ENCODE results near the gene NRN1L.
"Not testable (repeated sequence)": the region's sequence is repeated elsewhere in the genome, so short reads cannot be mapped to it uniquely, and the experiment has no call there.

Gene NRN1L

GRCh38 chr16:67884684-67885083 lies at the start of gene NRN1L:
Gene NRN1L, plus strand, starts transcription at chr16:67884885. Its CDS starts 19 bp downstream, at chr16:67884904.
- DNase-seq: peak; percentile 69

DNA sequence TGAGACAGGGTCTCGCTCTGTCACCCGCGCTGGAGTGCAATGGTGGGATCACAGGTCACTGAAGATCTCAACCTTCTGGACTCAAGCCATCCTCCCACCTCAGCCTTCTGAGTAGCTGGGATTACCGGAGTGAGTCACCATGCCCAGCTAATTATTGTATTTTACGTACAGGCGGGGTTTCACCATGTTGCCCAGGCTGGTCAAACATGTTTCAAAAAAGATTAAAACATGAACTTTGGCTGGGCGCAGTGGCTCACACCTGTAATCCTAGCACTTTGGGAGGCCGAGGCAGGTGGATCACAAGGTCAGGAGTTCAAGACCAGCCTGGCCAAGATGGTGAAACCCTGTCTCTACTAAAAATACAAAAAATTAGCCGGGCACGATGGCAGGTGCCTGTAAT lies 47.5 kb upstream of the NRN1L start:
- DNase-seq: not testable (repeated sequence)

DNA sequence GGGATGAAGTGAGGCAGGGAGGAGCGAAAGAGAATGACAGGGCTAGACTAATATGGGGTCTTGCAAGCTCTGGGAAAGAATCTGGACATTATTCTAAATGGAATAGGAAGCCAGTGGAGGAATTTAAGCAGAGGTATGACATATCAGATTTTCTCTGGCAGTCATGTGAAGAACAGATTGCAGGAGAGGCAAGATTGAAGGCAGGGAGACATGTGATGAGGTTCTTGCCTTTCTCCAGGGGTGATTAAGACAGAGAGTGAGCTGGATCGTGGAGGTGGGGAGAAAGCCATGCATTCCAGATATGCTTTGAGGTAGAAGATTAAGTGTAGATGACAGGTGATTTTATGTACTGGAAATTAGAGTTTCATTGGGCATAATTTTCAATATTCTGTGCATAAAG lies 46.9 kb upstream of the NRN1L start:
- no peak for DNase-seq

- DNase-seq: no peak
These were observed 43.4 kb upstream of the NRN1L start for GRCh38 chr16:67841198-67841815.

DNA sequence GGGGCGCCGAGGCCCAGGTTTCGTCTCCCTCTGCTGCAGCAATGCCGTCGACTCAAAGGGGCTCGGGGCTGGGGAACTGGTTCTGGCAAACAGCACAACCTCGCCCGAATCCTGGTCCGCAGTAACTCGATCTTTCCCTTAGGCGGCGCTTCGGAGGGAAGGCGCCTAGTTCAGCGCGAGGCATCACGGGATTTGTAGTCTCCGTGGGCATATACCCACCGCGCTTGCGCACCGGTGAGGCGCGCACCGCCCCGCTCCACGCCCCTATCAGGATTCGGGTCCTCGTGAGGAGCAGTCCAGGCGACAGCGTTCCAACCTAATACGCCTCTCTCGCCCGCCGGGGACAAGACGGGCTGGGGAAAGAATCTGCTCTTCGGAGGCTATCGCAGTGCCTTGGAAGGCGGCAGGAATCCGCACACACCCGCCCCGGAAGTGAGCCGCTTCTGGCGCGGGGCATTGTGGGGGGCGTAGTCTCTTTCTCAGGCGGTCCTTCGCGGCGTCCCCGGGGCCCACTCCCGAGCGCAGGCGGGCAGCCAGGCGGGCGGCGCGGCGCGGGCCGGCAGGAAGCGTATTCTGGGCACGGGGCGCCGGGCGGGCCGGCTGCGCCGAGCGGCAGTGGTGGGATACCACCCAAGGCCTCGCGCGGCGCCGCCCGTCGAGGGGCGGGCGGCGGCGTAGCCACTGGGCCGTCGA lies 42.7 kb upstream of the NRN1L start, which contains the start of gene THAP11:
Gene THAP11, plus strand, starts transcription at position 505 of the 693 bp plus-strand sequence. CDS start 235 bp downstream, outside the sequence.
- peak; percentile 81 for DNase-seq

GRCh38 chr16:67842509-67843342 lies 42.0 kb upstream of the NRN1L start:
- DNase-seq: no peak

GRCh38 chr16:67843343-67843765 lies 41.3 kb upstream of the NRN1L start:
- no peak for DNase-seq

GRCh38 chr16:67844497-67844896 lies 40.2 kb upstream of the NRN1L start:
- no peak for DNase-seq

DNA sequence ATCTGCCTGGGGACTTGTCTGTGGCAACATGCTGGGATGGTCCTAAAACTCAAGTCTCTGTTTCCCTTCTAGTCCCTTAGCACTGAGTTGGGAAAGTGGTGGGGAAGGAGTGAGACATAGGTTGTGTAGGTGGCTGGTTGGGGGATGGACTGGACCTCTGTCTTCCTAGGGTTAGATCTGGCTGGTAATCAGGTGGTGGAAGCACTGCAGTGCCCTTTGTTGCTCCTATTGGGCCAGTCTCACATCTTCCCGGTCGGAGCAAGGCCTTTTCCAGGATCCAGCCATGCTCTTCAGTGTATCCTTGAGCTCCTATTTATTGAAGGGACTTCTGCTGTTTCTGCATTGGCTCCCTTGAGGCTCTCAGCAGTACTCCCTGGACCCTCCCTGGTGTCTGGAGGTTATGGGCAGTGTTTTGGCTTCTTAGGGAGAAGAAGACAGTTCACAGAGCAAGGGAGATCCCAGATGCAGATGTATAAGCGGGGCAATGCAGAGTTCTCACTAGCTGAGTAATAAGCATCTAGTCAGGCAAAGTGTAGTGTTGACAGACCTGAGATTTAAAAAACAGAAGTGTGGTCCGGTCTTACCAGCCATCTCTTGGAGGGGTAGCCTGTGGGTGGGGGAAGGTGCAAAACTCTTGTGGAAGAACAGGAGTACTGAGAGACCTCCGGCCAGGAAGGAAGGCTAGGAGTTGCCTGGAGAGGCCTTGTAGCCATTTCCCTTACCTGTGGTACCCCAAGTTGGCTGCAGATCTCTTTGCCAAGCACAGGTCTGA lies 39.2 kb upstream of the NRN1L start:
- DNase-seq: no peak

GRCh38 chr16:67846063-67846319 lies 38.7 kb upstream of the NRN1L start:
- no peak for DNase-seq

GRCh38 chr16:67846320-67847063 lies 38.2 kb upstream of the NRN1L start, which contains the start of gene NUTF2:
Gene NUTF2, plus strand, starts transcription at chr16:67846933. Its CDS starts 18,198 bp downstream, at chr16:67865131.
- peak; percentile 87 for DNase-seq

GRCh38 chr16:67847064-67847861 lies 37.4 kb upstream of the NRN1L start, which contains the start of gene CENPT:
Gene CENPT, minus strand, starts transcription at chr16:67847693. Its CDS starts 13,834 bp downstream, at chr16:67833859.
- no peak for DNase-seq

- DNase-seq: no peak
These were observed 36.6 kb upstream of the NRN1L start for GRCh38 chr16:67848118-67848517.

- no peak for DNase-seq
These were observed 31.0 kb upstream of the NRN1L start for GRCh38 chr16:67853670-67854069.

GRCh38 chr16:67855789-67856188 lies 28.9 kb upstream of the NRN1L start:
- no peak for DNase-seq

DNA sequence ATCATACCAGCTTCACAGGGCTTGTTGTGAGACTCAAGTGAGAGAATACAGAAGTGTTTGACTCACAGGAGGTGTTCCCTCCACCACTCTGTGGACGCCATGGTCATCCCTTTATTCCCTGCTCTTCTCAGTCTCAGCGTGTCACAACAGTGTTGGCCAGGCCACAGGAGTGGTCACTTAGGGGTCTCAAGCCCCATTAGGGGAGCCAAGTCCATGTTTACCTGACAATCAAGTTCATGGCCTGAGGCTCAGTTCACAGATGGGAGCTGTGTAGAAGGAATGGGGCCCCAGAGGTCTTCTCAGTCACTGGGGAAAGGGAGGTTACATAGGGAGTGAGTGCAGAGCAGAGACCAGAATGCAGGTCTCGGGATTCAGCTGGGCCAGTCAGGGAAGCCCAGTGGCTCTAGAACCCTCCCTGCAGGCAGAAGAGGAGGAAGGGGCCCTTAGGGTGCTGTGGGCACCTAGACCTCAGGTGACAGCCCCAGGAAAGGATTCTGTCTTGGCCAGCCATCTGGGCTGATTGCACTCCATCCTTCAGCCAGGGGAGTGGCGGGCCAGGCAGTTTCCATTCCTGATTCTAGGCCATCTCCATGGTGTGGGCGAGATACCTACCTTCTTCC lies 27.6 kb upstream of the NRN1L start:
- no peak for DNase-seq

DNA sequence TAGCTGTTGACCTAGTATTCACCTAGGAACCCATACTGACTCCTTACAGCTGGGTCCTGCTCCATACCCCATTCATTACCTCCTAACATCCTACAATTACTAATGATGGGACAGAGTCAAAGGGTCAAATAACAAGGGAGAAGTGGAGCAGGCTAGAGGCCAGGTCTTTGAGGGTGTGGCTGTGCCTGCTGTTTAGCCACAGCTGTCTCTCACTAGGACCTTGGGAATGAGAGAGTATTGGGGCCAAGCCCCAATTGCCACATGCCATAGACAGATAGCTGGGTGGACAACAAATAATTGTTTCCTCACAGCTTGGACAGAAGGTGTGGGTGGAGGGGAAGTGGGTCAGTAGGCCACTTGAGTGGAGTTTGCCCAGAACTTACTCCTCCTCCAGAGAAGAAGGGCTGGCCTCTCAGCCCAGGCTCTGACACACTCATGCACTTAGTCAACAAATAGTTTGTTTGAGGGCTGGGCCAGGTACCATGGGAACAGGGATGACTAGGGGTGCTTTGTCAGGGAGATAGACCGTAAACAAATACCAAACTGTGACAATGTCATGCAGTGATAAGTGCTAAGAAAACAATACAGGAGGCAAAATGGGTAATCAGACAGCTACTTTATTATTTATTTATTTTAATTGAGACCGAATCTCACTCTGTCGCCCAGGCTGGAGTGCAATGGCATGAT lies 27.0 kb upstream of the NRN1L start:
- no peak for DNase-seq

DNA sequence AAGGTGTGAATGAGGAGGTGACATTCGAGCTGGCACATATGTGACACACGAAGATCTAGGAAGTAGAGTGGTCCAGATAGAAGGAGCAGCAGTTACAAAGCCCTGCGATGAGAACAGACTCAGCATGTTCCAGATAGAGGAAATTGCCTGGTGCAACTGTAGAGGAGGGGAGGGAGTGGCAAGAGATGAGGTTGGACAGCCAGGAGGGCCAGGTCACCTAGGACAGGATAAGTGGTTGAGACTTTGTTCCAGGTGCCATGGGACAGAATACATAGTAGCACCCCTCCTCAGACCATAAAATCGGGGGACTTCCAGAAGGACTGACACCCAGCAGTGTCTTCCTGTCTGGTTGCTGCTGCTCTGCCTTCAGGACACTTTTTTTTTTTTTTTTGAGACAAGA lies 26.2 kb upstream of the NRN1L start:
- DNase-seq: no peak

DNA sequence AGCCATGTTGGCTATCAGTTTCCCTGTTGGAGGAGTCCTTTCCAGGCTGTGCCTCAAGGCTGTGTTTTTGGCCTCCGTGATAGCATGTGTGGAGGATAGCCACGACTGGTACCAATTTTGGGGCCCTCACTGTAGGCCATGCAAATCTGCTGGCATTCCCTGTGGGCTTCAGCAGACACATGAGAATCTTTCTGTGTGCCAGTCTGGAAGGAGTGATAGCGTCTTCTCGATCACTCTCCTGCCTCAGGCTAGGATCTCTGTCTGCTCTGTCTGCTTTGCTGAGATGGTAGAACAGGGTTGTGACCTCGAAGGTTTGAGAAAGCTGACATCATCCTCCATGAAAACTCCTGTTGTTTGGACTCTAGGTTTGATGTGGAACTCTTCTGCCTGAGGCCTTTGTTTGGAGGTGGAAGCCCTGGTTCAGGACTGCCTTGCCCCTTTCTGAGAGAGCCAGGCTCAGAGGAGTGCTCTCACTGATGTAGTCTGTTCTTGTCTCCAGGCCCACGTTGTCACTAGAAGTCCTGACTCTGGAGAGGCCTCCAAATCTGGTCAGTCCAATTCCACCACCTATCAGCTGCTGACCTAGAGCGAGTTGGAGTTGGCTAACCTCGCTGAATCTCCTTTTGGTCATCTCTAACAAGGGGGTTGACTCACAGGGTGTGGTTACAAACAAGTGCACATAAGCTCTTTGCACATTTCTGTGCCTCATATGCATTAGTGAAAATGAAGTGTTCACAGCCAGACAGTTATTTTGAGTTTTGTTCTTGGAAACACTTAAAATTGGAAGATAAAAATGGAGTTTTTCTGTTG lies 23.9 kb upstream of the NRN1L start:
- no peak for DNase-seq

Measured in NCI-H1105 (cell line).